Type B pancreatic cell (in vitro differentiated cells): ENCODE results near the gene ZNF680. TPM values are rescaled to one million over a fixed set of nuclear protein-coding genes. Genes with fewer than 3 reads are reported as not detected.

Experiments used
- DNase-seq: peaks from one replicate; pipeline ENCODE4 v3.0.0; 2021; ENCODE audit warnings: mixed read lengths; ENCODE audit not compliant: unreplicated experiment; ENCODE audit errors: extremely low spot score
- H3K27ac Mint-ChIP-seq: 2 replicates; pipeline ENCODE4 v1.8.0; 2021; ENCODE audit warnings: mild to moderate bottlenecking, mixed read lengths
- H3K27me3 Mint-ChIP-seq: 2 replicates; pipeline ENCODE4 v1.8.0; 2021; ENCODE audit warnings: mixed read lengths
- H3K36me3 Mint-ChIP-seq: 2 replicates; pipeline ENCODE4 v1.8.0; 2021; ENCODE audit warnings: mixed read lengths
- H3K4me1 Mint-ChIP-seq: one replicate; pipeline ENCODE4 v1.8.0; 2021; ENCODE audit warnings: mixed read lengths; ENCODE audit not compliant: unreplicated experiment
- H3K4me3 Mint-ChIP-seq: 2 replicates; pipeline ENCODE4 v1.8.0; 2021; ENCODE audit warnings: mild to moderate bottlenecking, mixed read lengths
- H3K9me3 Mint-ChIP-seq: 2 replicates; pipeline ENCODE4 v1.8.0; 2021; ENCODE audit warnings: mixed read lengths
- long read RNA-seq: library from polyadenylated mRNA; unstranded; transcript quantifications from one replicate; pipeline ENCODE4 v2.0.0, GENCODE V29; 2020
- total RNA-seq: library from RNA; stranded (reverse); gene quantifications from 2 replicates; pipeline ENCODE4 v1.2.1, GENCODE V29; 2021; ENCODE audit warnings: low replicate concordance
- TF ChIP-seq, protein P1 (sequence below): fragments of 200-600 bp; sonication (generic); conservative IDR thresholded peaks from 2 replicates; pipeline ENCODE4 v1.5.0; 2021; ENCODE audit warnings: antibody characterized with exemption, mild to moderate bottlenecking

The ZNF680 gene
- total RNA-seq = 5.5 and 15.9 TPM in 2 replicates
- long read RNA-seq, transcript ZNF680-201 (4 exons, 3,022 nt) = major isoform, 7 of 14 reads
- long read RNA-seq, partial matches to known transcripts = 1 of 14 reads
- long read RNA-seq, other reads (novel, unspliced or antisense) = 5 of 14 reads

DNA sequence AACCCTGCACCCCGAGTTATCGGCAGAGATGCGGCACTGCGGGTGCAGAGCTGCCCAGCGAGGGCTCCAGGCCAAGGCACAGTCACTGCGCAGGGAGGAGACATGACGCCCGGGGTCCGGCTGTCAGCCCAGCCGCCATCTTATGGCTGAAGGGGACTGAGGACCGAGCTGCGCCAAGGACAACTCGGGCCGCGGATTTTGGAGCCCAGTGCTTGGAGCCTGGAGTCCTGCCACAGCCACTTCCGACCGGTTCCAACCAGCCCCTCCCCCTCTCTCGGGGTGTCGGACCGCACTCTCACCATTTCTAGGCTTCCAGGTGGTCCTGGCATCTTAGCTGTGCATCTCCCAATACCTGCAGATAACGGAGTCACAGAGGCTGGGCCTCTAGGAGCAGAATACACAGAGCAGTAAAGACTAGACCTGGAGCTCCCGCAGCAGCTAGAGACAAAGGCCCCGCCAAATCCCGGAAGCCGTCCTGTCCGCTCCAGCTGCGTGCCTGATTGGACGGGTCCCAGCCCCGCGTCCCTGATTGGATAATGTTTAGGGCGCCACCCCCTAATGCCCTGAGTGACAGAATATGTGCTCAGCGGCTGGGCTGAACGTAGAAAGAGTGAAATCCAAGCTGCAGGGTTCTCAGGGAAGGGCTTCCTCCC lies at the start of gene ZNF680:
ZNF680 (minus strand) TSS at position 446 of the 653 bp plus-strand sequence; CDS start at position 329, 117 bp downstream.
- Mint-ChIP-seq H3K4me3 (peak within 1 kb of the TSS; percentile 99), H3K27me3 (no peaks in the 10 kb centered on the region), H3K9me3 (no peaks in the 10 kb centered on the region), H3K36me3 (peaks cover 23% of the 10 kb centered on the region), H3K27ac (peak within 1 kb of the TSS; percentile 99), H3K4me1 (peaks cover 5% of the 10 kb centered on the region)
- TF ChIP-seq, protein P1, sequence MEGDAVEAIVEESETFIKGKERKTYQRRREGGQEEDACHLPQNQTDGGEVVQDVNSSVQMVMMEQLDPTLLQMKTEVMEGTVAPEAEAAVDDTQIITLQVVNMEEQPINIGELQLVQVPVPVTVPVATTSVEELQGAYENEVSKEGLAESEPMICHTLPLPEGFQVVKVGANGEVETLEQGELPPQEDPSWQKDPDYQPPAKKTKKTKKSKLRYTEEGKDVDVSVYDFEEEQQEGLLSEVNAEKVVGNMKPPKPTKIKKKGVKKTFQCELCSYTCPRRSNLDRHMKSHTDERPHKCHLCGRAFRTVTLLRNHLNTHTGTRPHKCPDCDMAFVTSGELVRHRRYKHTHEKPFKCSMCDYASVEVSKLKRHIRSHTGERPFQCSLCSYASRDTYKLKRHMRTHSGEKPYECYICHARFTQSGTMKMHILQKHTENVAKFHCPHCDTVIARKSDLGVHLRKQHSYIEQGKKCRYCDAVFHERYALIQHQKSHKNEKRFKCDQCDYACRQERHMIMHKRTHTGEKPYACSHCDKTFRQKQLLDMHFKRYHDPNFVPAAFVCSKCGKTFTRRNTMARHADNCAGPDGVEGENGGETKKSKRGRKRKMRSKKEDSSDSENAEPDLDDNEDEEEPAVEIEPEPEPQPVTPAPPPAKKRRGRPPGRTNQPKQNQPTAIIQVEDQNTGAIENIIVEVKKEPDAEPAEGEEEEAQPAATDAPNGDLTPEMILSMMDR = no peak
- DNase-seq = peak; percentile 89

DNA sequence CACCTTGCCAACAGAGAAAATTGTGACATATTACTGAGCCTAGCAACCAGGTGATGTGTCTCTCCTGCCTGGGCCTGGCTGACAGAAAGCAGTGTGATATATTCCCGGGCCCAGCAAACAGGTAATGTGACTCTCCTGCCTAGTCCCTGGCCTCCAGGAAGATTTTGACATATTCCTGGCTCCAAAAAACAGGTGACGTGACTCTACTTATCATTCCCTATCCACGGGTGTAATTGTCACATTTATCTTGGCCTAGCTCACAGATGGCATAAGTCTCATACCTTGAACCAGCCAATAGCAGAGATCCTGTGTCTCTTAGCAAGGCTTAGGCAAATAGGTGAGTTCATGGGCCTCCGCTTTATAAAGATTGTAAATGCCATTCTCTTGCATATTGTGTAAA lies 49.6 kb upstream of the ZNF680 start:
- H3K36me3 Mint-ChIP-seq = no peaks in the 10 kb centered on the region
- peaks cover 22% of the 10 kb centered on the region for H3K9me3 Mint-ChIP-seq
- H3K4me3 Mint-ChIP-seq = no peak overlapping the region
- DNase-seq = no peak
- no peak overlapping the region for H3K27ac Mint-ChIP-seq
- TF ChIP-seq, protein P1 = no peak
- no peaks in the 10 kb centered on the region for H3K4me1 Mint-ChIP-seq
- H3K27me3 Mint-ChIP-seq = no peaks in the 10 kb centered on the region

GRCh38 chr7:64611717-64612116 lies 48.8 kb upstream of the ZNF680 start:
- Mint-ChIP-seq H3K27ac (no peak overlapping the region), H3K4me3 (no peak overlapping the region), H3K4me1 (no peaks in the 10 kb centered on the region), H3K36me3 (no peaks in the 10 kb centered on the region), H3K9me3 (peaks cover 19% of the 10 kb centered on the region), H3K27me3 (no peaks in the 10 kb centered on the region)
- DNase-seq = no peak
- TF ChIP-seq, protein P1 = no peak

GRCh38 chr7:64610997-64611396 lies 48.1 kb upstream of the ZNF680 start:
- Mint-ChIP-seq H3K27ac (no peak overlapping the region), H3K9me3 (peaks cover 11% of the 10 kb centered on the region)

DNA sequence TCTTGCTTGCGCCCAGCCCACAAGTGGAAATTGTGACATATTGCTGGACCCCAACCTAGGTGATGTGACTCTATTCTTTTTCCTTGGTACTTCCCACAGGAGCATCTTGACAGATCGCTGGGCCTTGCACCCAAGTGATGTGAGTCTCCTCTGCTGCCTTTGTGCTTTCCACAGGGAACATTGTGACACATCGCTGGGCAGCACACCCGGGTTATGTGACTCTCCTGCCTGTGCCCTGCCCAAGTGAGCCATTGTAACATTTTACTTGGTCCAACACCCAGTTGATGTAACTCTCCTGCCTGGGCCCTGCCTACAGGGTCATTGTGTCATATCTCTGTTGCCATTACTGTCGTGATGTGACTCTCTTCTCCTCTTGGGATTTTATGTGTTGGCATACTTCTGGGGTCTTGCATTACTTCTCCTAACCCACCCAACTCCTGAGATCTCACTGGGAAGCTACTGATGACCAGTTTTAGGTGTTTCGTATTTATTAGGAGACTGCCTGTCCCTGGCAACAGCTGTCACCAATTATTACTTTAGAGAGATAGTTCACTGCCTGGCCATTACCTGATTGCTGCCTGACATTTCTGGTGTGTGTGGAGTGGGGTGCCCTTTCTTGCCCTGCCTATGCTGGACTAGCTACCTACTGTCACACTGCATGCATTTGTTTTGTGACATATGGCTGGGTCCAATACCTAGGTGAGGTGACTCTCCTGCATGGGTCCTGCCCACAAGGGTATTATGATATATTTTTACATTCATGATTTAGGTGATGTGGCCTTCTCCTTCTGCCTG lies 45.4 kb upstream of the ZNF680 start:
- Mint-ChIP-seq H3K36me3 (no peaks in the 10 kb centered on the region), H3K4me1 (no peaks in the 10 kb centered on the region), H3K9me3 (peaks cover 10% of the 10 kb centered on the region), H3K27me3 (no peaks in the 10 kb centered on the region), H3K27ac (no peak overlapping the region), H3K4me3 (no peak overlapping the region)
- TF ChIP-seq, protein P1 = no peak
- no peak for DNase-seq

More at GRCh38 chr7:64610997-64611396, 48.1 kb upstream of the ZNF680 start:
- Mint-ChIP-seq H3K4me3 (no peak overlapping the region), H3K27me3 (no peaks in the 10 kb centered on the region), H3K4me1 (no peaks in the 10 kb centered on the region), H3K36me3 (no peaks in the 10 kb centered on the region)
- TF ChIP-seq, protein P1 = no peak
- no peak for DNase-seq
